Immature natural killer cell (primary cell): Measurements from ENCODE around the gene MAS1. TPM values are rescaled to one million over a fixed set of nuclear protein-coding genes. Genes with fewer than 3 reads are reported as not detected.
"Not testable (repeated sequence)": the region's sequence is repeated elsewhere in the genome, so short reads cannot be mapped to it uniquely, and the experiment has no call there.

ENCODE experiments used
- DNase-seq, 3 donors: peaks; one replicate each; pipeline ENCODE4 v3.0.0; 2022; ENCODE audit warnings: mixed read lengths in 1 of 3
- H3K27ac Mint-ChIP-seq, 6 donors: one replicate each; pipeline ENCODE4 v1.8.0; 2020; ENCODE audit warnings: mixed read lengths in 6 of 6, mild to moderate bottlenecking in 5 of 6, inconsistent platforms in 4 of 6, moderate library complexity in 3 of 6
- H3K27me3 Mint-ChIP-seq, 3 donors: one replicate each; pipeline ENCODE4 v1.8.0; 2020 to 2021; ENCODE audit warnings: low read depth in 3 of 3, mild to moderate bottlenecking in 3 of 3, mixed read lengths in 3 of 3, moderate library complexity in 3 of 3, inconsistent platforms in 1 of 3
- H3K36me3 Mint-ChIP-seq, 3 donors: one replicate each; pipeline ENCODE4 v1.8.0; 2020; ENCODE audit warnings: mixed read lengths in 3 of 3, inconsistent platforms in 2 of 3, mild to moderate bottlenecking in 2 of 3
- H3K4me1 Mint-ChIP-seq, 2 donors: one replicate each; pipeline ENCODE4 v1.8.0; 2020; ENCODE audit warnings: inconsistent platforms in 2 of 2, mild to moderate bottlenecking in 2 of 2, mixed read lengths in 2 of 2, moderate library complexity in 1 of 2
- H3K4me3 Mint-ChIP-seq, 5 donors: one replicate each; pipeline ENCODE4 v1.8.0; 2020; ENCODE audit warnings: mild to moderate bottlenecking in 5 of 5, mixed read lengths in 5 of 5, inconsistent platforms in 3 of 5, moderate library complexity in 3 of 5
- H3K9me3 Mint-ChIP-seq, 6 donors: one replicate each; pipeline ENCODE4 v1.8.0; 2020; ENCODE audit warnings: mild to moderate bottlenecking in 6 of 6, mixed read lengths in 6 of 6, inconsistent platforms in 4 of 6, moderate library complexity in 3 of 6
- polyA plus RNA-seq, 3 donors: library from polyadenylated mRNA; unstranded; fragments of 300-500 nt; fragmentation: Illumina TruSeq; gene quantifications; one replicate each; pipeline ENCODE4 v1.2.3, GENCODE V29; 2021

MAS1 gene
- not detected for polyA plus RNA-seq

DNA sequence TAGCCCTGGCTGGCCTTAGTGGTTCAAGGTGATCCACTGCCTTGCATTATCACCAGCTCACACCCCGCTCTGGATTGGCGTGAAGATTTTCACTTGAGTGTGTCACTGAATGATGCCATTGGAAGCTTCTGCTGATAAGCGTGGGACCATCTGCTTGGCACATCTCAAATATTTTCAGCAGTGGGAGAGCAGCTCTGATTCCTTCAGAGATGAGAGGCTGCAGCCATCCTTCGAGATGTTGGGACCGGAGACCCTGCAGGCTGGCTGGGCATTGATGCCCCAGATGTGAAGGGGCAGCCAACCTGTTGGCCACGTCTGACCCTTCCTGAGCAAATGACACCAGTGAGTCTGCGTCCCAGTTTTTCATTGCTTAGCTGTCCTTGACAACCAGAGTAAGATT is at the start of gene MAS1:
Gene MAS1, plus strand, starts transcription at position 197 of the 400 bp plus-strand sequence. CDS start 15,968 bp downstream, outside the sequence.
- Mint-ChIP-seq H3K27me3 (peaks cover 5 to 19% (median 13%) of the 10 kb centered on the region in 3 donors), H3K4me3 (no peak within 1 kb of the TSS), H3K4me1 (no peaks in the 10 kb centered on the region), H3K27ac (no peak within 1 kb of the TSS), H3K9me3 (no peaks in the 10 kb centered on the region), H3K36me3 (no peaks in the 10 kb centered on the region)
- no peak for DNase-seq

DNA sequence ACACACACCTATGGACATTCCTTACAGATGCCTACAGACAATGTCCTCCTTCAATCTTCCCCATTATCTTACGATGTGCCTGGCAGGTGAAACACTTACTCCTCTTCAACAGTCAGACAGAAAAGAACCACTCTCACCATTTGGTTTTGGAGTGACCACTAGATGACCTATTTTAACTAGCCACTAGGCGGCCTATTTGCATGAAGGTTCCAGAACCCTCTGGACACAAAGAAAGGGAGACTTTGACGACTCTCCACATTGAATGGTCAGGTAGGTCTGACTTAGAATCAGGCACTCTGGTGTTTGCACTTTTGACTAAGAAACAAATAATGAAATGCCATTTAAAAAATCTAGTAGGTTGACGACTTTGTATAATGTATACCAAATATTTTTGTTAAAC is 48.8 kb upstream of the MAS1 start:
- peaks cover 0 to 2% (median 1%) of the 10 kb centered on the region in 3 donors for H3K27me3 Mint-ChIP-seq
- no peak overlapping the region for H3K27ac Mint-ChIP-seq
- no peaks in the 10 kb centered on the region for H3K4me1 Mint-ChIP-seq
- H3K36me3 Mint-ChIP-seq = no peaks in the 10 kb centered on the region
- H3K9me3 Mint-ChIP-seq = no peaks in the 10 kb centered on the region
- DNase-seq = no peak
- no peak overlapping the region for H3K4me3 Mint-ChIP-seq

DNA sequence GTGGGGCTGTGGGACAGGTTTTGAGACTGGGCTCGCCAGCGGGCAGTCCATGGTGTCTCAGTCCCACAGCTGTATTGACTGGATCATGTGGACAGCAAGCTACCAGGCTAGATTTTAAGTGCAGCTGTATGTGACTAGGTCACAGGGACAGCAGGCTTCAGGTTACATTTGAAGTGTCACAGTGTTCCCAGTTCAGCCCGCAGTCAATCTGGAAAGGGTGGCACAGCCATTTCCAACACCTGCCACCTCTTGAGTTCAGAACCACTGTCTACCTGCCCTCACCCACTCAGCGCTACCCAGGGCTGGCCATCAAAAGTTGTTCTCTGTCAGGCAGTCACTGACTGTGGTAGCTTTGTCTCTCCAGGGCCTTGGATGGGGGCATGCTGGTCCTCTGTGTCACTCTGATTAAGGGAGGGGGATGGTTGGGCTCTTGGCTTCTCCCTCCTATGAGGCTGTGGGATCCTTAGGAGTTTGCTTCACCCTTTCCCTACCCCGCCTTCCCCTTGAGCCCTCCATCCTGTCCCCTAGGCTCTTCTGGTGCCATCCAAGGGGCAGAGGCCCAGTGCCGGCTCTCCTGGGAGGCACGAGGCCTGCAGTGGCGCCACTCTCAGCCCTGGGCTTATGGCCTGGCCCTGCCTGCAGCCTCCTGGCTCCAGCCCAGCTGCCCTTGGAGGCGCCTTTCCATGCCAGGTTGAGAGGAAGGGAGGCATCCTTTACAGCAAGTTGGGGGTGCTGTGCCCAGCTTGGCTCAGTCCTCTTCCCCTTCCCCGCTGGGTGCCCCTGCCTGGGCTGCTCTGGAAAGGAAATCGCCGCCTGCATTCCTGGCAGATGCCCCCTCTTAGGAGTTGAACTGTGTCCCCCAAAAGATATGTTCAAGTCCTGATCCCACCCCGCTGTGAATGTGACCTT is 45.8 kb upstream of the MAS1 start:
- Mint-ChIP-seq H3K27me3 (peaks cover 0 to 2% (median 1%) of the 10 kb centered on the region in 3 donors), H3K4me3 (no peak overlapping the region), H3K36me3 (peaks cover 0 to 4% (median 0%) of the 10 kb centered on the region in 3 donors), H3K9me3 (no peaks in the 10 kb centered on the region), H3K4me1 (peaks cover 4 to 6% of the 10 kb centered on the region in 2 donors), H3K27ac (no peak overlapping the region)
- no peak for DNase-seq

DNA sequence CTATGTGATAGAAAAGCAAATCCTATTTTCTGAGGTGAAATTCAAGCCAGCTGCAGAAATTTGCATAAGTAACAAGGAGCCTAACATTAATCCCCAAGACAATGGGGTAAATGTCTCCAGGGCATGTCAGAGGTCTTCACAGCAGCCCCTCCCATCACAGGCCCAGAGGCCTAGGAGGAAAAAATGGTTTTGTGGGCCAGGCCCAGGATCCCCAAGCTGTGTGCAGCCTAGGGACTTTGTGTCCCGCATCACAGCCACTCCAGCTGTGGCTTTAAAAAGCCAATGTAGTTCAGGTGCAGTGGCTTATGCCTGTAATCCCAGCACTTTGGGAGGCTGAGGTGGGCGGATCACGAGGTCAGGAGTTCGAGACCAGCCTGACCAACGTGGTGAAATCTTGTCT is 42.2 kb upstream of the MAS1 start:
- not testable (repeated sequence) for H3K4me3 Mint-ChIP-seq, H3K9me3 Mint-ChIP-seq, H3K27me3 Mint-ChIP-seq, DNase-seq, H3K27ac Mint-ChIP-seq, H3K4me1 Mint-ChIP-seq, H3K36me3 Mint-ChIP-seq

DNA sequence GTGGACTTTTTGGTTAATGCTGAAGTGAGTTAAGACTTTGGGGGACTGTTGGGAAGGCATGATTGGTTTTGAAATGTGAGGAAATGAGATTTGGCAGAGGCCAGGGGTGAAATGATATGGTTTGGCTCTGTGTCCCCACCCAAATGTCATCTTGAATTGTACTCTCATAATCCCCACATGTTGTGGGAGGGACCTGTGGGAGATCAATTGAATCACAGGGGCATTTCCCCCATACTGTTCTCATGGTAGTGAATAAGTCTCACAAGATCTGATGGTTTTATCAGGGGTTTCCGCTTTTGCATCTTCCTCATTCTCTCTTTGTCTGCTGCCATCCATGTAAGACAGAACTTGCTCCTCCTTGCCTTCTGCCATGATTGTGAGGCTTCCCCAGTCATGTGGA is 40.9 kb upstream of the MAS1 start:
- H3K9me3 Mint-ChIP-seq, H3K36me3 Mint-ChIP-seq, H3K27ac Mint-ChIP-seq, H3K4me3 Mint-ChIP-seq, H3K27me3 Mint-ChIP-seq, H3K4me1 Mint-ChIP-seq, DNase-seq: not testable (repeated sequence)

DNA sequence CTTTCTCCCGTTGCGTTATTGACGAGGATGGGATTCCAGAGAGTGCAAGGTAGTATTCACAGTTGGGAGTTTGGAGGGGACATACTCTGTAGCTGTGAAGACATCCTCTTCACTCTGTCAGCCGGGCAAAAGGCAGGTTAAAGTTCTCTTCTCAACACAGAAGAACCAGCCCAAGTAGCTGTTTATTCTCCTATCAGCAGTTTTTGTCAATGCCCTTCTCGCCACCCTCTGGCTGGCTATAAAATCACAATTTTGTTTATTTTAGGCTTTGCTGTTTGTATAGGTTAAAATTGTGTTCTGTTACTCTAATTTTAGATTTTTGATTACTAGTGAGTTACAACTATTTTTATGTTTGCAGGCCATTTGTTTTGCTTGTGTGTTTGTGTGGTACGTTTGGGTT is 37.9 kb upstream of the MAS1 start:
- Mint-ChIP-seq H3K27me3 (peaks cover 0 to 11% (median 4%) of the 10 kb centered on the region in 3 donors), H3K4me3 (no peak overlapping the region), H3K9me3 (peaks cover 0 to 12% (median 7%) of the 10 kb centered on the region in 6 donors), H3K36me3 (peaks cover 0 to 8% (median 6%) of the 10 kb centered on the region in 3 donors), H3K4me1 (peaks cover 4 to 9% of the 10 kb centered on the region in 2 donors), H3K27ac (no peak overlapping the region)
- peak in 1 of 3 donors; percentile 6 for DNase-seq

DNA sequence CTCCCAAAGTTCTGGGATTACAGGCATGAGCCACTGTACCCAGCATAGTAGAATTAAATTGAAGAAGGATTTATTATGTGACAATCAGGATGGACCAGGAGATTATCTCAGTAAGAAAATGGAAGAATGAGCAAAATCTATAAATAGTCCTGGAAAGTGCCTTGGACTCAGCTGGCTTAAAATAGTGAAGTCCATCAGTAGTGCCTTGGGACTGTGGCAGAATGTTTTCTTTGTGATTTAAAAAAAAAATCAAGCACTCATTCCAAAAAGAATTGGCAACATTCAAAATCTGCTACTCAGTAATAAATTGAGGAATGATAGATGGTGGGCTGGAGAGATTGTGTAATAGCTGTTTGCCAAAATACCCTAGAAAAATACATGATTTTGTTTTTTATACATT is 37.0 kb upstream of the MAS1 start:
- no peak overlapping the region for H3K27ac Mint-ChIP-seq
- no peak overlapping the region for H3K4me3 Mint-ChIP-seq
- H3K9me3 Mint-ChIP-seq = peaks cover 0 to 15% (median 7%) of the 10 kb centered on the region in 6 donors
- H3K4me1 Mint-ChIP-seq = peaks cover 4 to 9% of the 10 kb centered on the region in 2 donors
- H3K27me3 Mint-ChIP-seq = peaks cover 0 to 14% (median 4%) of the 10 kb centered on the region in 3 donors
- H3K36me3 Mint-ChIP-seq = peaks cover 0 to 8% (median 5%) of the 10 kb centered on the region in 3 donors
- no peak for DNase-seq

DNA sequence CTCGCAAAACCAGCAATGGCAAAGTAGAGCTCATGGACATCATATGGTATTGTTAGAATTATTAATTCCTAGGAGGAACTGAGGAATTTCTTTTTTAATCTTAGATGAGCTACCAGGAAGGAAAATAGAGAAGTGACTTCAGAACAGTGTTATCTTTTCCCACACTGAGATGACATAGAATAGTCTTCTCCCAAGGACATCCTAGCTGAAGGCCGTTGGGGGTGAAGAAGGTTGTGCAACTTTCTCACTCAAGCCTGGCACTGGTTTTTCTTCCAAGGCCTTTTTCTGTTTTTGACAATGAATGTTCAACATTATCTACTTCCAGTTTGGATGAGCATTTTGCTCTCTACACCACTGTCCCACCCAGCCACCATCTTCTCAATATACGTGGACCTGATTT is 35.8 kb upstream of the MAS1 start:
- no peak for DNase-seq
- Mint-ChIP-seq H3K4me3 (no peak overlapping the region), H3K27ac (no peak overlapping the region), H3K36me3 (peaks cover 0 to 8% (median 5%) of the 10 kb centered on the region in 3 donors), H3K9me3 (peaks cover 0 to 15% (median 7%) of the 10 kb centered on the region in 6 donors), H3K27me3 (peaks cover 0 to 14% (median 2%) of the 10 kb centered on the region in 3 donors), H3K4me1 (peaks cover 0 to 3% of the 10 kb centered on the region in 2 donors)

DNA sequence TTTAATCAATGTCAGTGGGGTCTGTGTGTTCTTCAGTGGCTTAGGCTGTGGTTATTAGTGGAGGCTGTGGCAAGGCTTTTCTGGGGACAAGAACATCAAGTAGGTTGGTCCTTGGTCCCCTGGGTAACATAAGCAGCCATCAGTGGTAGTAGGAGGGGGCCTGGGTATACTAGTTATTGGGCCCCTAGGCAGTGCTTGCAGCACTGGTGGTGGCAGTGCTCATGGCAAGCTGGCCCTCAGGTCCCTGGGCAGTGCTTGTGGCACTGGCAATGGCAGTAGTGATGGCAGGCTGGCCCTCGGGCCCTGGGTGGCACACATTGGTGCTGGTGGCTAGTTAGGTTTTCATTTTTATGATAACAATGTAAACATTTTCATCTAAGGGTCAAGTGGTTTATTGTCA is 32.5 kb upstream of the MAS1 start:
- H3K9me3 Mint-ChIP-seq = peaks cover 0 to 15% (median 8%) of the 10 kb centered on the region in 6 donors
- H3K36me3 Mint-ChIP-seq = peaks cover 0 to 8% (median 5%) of the 10 kb centered on the region in 3 donors
- H3K27ac Mint-ChIP-seq = no peak overlapping the region
- no peak overlapping the region for H3K4me3 Mint-ChIP-seq
- H3K4me1 Mint-ChIP-seq = no peaks in the 10 kb centered on the region
- no peak for DNase-seq
- H3K27me3 Mint-ChIP-seq = peaks cover 0 to 19% (median 0%) of the 10 kb centered on the region in 3 donors

DNA sequence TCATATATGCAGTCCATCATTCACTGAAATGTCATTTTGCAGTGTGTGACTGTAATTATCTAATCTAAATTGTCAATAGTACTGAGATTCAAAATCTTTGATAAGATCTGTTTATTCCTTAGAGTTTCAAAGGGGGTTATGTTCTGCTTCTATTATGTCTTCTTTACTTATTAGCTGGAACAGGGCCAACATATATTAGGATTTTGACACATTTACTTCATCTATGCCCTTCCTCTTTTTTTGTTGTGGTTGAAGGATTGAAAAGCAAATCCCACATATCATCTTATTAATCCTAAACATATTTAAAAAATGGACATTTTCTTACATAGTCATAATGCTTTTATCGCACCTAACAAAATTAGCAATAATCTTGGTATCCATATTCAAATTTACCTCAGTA is 30.3 kb upstream of the MAS1 start:
- no peak for DNase-seq
- H3K27me3 Mint-ChIP-seq = peaks cover 0 to 17% (median 0%) of the 10 kb centered on the region in 3 donors
- H3K27ac Mint-ChIP-seq = no peak overlapping the region
- H3K4me1 Mint-ChIP-seq = no peaks in the 10 kb centered on the region
- H3K36me3 Mint-ChIP-seq = peaks cover 0 to 8% (median 5%) of the 10 kb centered on the region in 3 donors
- no peak overlapping the region for H3K4me3 Mint-ChIP-seq
- H3K9me3 Mint-ChIP-seq = peaks cover 0 to 15% (median 8%) of the 10 kb centered on the region in 6 donors

DNA sequence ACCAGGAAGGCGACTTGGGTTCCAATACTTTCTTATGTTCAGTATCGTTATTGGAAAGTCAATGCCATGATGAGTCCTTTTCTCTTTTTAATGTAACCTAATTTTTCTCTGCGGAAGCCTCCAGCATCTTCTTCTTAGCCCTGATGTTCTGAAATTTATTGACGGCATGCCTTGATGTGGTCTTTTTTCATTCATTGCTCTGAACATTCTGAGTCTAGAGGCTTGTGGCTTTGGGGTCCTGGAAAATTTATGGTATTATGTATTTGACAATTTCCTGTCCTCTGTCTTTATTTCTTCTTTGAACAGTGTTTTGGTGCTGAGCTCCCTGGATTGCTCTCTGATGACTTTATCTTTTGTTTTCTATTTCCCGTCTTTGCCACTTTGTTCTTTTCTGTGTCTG is 28.7 kb upstream of the MAS1 start:
- H3K4me1 Mint-ChIP-seq = no peaks in the 10 kb centered on the region
- peaks cover 0 to 11% (median 6%) of the 10 kb centered on the region in 6 donors for H3K9me3 Mint-ChIP-seq
- H3K4me3 Mint-ChIP-seq = no peak overlapping the region
- H3K27me3 Mint-ChIP-seq = peaks cover 0 to 12% (median 0%) of the 10 kb centered on the region in 3 donors
- DNase-seq = no peak
- no peak overlapping the region for H3K27ac Mint-ChIP-seq
- peaks cover 0 to 6% (median 5%) of the 10 kb centered on the region in 3 donors for H3K36me3 Mint-ChIP-seq

DNA sequence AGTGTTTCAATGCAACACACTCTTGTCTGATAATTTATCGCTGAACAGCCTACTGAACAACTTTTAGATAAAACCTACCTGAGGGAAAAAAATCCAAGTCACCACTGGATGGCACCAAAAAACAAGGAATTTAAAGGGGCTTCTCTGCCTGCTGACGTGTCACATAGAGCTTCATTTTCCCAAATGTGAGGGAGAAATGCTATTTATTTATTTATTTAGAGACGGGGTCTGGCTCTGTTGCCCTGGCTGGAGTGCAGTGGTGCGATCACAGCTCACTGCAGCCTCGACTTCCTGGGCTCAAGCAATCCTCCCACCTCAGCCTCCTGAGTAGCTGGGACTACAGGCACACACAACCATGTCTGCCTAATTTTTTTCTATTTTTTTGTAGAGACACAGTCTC is 27.4 kb upstream of the MAS1 start:
- peak; percentile 24 to 49 (median 32) for DNase-seq
- not testable (repeated sequence) for H3K9me3 Mint-ChIP-seq, H3K4me3 Mint-ChIP-seq, H3K27ac Mint-ChIP-seq, H3K36me3 Mint-ChIP-seq, H3K4me1 Mint-ChIP-seq, H3K27me3 Mint-ChIP-seq

DNA sequence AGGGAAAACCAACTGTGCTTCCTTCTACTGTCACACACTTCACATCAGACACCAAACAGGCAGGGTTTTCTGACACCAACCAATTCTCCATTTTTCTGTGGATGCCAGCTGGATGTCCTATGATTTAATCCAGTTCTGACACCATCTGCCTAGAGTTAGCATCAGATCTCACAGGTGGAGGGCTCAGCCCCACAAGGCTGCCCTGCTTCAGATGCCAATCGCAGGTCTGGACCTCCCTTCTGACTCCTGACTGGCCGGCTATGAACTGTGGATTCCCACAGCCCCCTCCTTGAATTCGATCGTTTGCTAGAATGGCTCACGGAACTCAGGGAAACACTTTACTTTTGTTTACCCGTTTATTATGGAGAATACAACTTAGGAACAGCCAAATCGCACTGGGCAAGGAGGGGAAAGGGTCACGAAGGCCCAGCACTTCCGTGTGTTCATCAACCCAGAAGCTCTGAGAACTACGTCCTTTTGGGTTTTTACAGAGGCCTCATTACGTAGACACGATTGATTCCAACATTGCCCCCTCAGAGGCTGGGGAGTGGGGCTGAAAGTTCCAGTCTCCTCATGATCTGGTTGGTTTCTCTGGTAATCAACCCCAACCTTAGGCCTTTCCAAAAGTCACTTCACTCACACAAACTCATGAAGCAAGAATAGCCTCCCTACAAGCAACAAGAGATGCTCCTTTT is 25.4 kb upstream of the MAS1 start:
- peaks cover 0 to 3% (median 0%) of the 10 kb centered on the region in 3 donors for H3K36me3 Mint-ChIP-seq
- DNase-seq = no peak
- H3K27me3 Mint-ChIP-seq = peaks cover 0 to 5% (median 2%) of the 10 kb centered on the region in 3 donors
- peaks cover 0 to 2% (median 0%) of the 10 kb centered on the region in 6 donors for H3K9me3 Mint-ChIP-seq
- H3K4me1 Mint-ChIP-seq = no peaks in the 10 kb centered on the region
- no peak overlapping the region for H3K4me3 Mint-ChIP-seq
- peak overlapping the region in 1 of 6 donors; percentile 12 for H3K27ac Mint-ChIP-seq
